WI38 (cell line): Measurements from ENCODE around the gene PYHIN1.
A peak's percentile ranks its signal among the peaks of the same experiment; 100 is the strongest.
"Not testable (repeated sequence)": the region's sequence is repeated elsewhere in the genome, so short reads cannot be mapped to it uniquely, and the experiment has no call there.

Experiments
- H3K4me3 ChIP-seq: 2 replicates; pipeline ENCODE4 v1.5.1; 2011; ENCODE audit warnings: low read depth, mild to moderate bottlenecking, control low read depth, low read length
- TF ChIP-seq, protein P1 (sequence below): IDR thresholded peaks from 2 replicates; pipeline ENCODE4 v1.5.1; 2012; ENCODE audit warnings: low read depth, mild to moderate bottlenecking, control low read depth, low read length

PYHIN1 gene

DNA sequence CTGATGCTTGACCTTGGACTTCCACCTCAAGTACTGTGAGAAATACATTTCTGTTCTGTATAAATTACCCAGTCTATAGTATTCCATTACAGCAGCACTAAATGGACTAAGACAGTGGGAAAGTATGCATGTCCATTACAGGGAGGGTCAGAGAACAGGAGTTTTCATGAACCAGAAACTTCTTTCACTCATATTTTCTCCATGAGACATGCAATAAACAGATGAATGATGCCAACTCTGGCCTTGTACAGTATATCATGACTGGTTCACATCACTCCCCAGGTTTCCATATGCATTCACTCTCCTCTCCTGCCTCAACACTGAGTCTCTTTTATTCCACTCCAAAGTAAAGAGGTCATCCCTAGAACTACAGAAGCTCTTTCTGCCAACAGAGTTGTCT is 73.8 kb downstream of the PYHIN1 start:
- TF ChIP-seq, protein P1, sequence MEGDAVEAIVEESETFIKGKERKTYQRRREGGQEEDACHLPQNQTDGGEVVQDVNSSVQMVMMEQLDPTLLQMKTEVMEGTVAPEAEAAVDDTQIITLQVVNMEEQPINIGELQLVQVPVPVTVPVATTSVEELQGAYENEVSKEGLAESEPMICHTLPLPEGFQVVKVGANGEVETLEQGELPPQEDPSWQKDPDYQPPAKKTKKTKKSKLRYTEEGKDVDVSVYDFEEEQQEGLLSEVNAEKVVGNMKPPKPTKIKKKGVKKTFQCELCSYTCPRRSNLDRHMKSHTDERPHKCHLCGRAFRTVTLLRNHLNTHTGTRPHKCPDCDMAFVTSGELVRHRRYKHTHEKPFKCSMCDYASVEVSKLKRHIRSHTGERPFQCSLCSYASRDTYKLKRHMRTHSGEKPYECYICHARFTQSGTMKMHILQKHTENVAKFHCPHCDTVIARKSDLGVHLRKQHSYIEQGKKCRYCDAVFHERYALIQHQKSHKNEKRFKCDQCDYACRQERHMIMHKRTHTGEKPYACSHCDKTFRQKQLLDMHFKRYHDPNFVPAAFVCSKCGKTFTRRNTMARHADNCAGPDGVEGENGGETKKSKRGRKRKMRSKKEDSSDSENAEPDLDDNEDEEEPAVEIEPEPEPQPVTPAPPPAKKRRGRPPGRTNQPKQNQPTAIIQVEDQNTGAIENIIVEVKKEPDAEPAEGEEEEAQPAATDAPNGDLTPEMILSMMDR = no peak
- no peak overlapping the region for H3K4me3 ChIP-seq

DNA sequence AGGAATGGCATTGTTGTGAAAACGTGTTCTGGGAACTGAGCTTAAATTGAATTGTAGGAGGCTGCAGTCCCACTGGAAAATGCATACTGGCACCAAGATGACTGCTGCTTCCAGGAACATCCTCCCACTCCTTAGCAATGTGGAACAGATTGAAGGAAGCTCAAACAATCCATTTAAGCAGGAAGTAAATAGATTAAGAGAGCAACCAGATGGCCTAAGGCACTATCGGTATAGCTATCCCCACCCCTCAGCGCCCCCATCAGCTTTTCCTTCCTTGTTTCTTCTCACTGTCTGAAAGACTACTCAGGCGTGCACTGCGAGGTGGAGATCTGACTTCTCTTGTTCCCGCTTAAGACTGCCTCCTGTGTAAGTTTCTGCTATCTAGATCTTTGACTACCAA is 74.3 kb downstream of the PYHIN1 start:
- no peak overlapping the region for H3K4me3 ChIP-seq
- TF ChIP-seq, protein P1 = no peak

DNA sequence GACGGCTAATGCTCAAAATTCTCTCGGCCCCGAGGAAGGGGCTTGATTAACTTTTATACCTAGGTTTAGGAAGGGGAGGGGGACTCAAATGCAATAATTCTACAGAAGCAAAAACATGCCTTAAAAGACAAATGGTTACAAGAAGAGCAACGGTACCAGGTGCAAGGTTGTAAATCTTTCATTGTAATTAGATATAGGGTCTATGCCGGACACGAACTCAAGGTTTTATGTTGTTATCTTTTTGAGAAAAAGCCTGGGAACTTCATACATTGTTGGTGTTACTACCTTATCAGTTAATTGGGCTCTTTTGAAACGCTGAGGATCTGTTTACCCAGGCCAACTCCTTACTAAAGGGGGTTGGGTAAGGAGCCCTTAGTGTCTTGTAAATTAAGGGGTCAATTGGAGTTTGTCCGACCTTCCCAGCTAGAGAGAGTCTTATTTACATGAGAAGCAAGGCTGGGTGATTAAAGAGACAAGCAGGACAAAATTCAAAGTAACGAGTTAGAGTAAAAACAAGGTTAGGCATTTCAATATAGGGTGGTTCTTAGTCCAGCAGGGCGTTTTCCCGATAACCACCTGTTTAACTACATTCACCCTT is 75.0 kb downstream of the PYHIN1 start:
- H3K4me3 ChIP-seq = not testable (repeated sequence)

- TF ChIP-seq, protein P1 = no peak
- no peak overlapping the region for H3K4me3 ChIP-seq
Observed at GRCh38 chr1:159007726-159008125, 76.4 kb downstream of the PYHIN1 start.

- TF ChIP-seq, protein P1 = no peak
- H3K4me3 ChIP-seq = no peak overlapping the region
Observed at GRCh38 chr1:159008744-159009188, 77.4 kb downstream of the PYHIN1 start.

GRCh38 chr1:159009287-159009686 is 77.9 kb downstream of the PYHIN1 start:
- H3K4me3 ChIP-seq = peak overlapping the region; percentile 75
- TF ChIP-seq, protein P1 = no peak

DNA sequence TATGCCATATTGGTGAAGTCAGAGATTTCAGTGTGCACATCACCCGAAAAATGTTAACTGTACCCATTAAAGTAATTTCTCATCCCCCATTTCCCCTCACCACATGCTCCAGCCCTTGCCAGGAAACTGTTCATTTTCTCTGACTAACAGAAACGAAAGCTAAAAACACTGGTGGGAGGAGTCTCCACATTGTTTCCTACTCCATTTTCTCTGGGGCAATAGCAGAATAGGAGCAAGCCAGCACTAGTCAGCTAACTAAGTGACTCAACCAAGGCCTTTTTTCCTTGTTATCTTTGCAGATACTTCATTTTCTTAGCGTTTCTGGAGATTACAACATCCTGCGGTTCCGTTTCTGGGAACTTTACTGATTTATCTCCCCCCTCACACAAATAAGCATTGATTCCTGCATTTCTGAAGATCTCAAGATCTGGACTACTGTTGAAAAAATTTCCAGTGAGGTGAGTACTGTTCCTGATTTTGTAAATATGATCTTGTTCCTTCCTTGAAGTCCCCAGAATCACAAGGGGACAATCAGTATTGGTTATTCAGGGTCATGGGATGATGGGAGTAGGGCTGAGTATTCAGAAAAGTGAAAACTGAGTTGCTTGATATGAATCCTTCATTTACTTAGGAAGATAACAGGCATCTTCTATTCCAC is 78.5 kb downstream of the PYHIN1 start, which contains the start of gene IFI16:
Gene IFI16, plus strand, starts transcription at position 204 of the 658 bp plus-strand sequence. CDS start 4,774 bp downstream, outside the sequence.
- TF ChIP-seq, protein P1 = no peak
- peak within 1 kb of the TSS; percentile 75 for H3K4me3 ChIP-seq

GRCh38 chr1:159010391-159010790 is 79.0 kb downstream of the PYHIN1 start:
- TF ChIP-seq, protein P1 = no peak
- H3K4me3 ChIP-seq = peak overlapping the region; percentile 75

DNA sequence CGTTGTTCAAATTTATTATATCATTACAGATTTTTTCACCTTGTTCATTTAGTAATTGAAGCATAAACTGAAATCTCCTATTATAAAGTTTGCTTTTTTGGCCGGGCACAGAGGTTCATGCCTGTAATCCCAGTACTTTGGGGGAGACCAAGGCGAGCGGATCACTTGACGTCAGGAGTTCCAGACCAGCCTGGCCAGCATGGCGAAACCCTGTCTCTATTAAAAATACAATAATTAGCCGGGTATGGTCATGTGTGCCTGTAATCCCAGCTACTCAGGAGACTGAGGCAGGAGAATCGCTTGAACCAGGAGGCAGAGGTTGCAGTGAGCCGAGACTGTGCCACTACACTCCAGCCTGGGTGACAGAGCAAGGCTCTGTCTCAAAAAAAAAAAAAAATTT is 79.6 kb downstream of the PYHIN1 start:
- peak overlapping the region; percentile 75 for H3K4me3 ChIP-seq
